ENCODE results near the gene TULP4. TPM values are rescaled to one million over a fixed set of nuclear protein-coding genes. Genes with fewer than 3 reads are reported as not detected.

TULP4 gene
- total RNA-seq, 1 donor from 2014 or later = 117 TPM

- Mint-ChIP-seq H3K4me1 (ENCODE audit: unreplicated experiment) (no peaks in the 10 kb centered on the region), H3K27ac (ENCODE audit: unreplicated experiment) (no peak overlapping the region), H3K9me3 (ENCODE audit: unreplicated experiment) (no peaks in the 10 kb centered on the region), H3K4me3 (ENCODE audit: unreplicated experiment) (no peak overlapping the region), H3K36me3 (ENCODE audit: low read depth, unreplicated experiment) (peaks cover 38% of the 10 kb centered on the region), H3K27me3 (ENCODE audit: unreplicated experiment) (no peaks in the 10 kb centered on the region)
- DNase-seq (ENCODE audit: low spot score) = no peak
- TF ChIP-seq CTCF (IDR thresholded peaks at IDR 0.05; ENCODE audit: unreplicated experiment) = no peak
These were observed 175.8 kb downstream of the TULP4 start for GRCh38 chr6:158488065-158488464.

GRCh38 chr6:158489441-158489840, 177.2 kb downstream of the TULP4 start:
- Mint-ChIP-seq H3K27ac (ENCODE audit: unreplicated experiment) (no peak overlapping the region), H3K27me3 (ENCODE audit: unreplicated experiment) (no peaks in the 10 kb centered on the region), H3K4me3 (ENCODE audit: unreplicated experiment) (no peak overlapping the region), H3K9me3 (ENCODE audit: unreplicated experiment) (no peaks in the 10 kb centered on the region), H3K4me1 (ENCODE audit: unreplicated experiment) (no peaks in the 10 kb centered on the region), H3K36me3 (ENCODE audit: low read depth, unreplicated experiment) (peaks cover 36% of the 10 kb centered on the region)
- no peak for TF ChIP-seq CTCF (IDR thresholded peaks at IDR 0.05; ENCODE audit: unreplicated experiment)
- DNase-seq (ENCODE audit: low spot score) = no peak

- no peak overlapping the region for H3K4me3 Mint-ChIP-seq (ENCODE audit: unreplicated experiment)
- no peaks in the 10 kb centered on the region for H3K4me1 Mint-ChIP-seq (ENCODE audit: unreplicated experiment)
- H3K9me3 Mint-ChIP-seq (ENCODE audit: unreplicated experiment) = no peaks in the 10 kb centered on the region
- DNase-seq (ENCODE audit: low spot score) = no peak
- H3K27ac Mint-ChIP-seq (ENCODE audit: unreplicated experiment) = no peak overlapping the region
- no peaks in the 10 kb centered on the region for H3K27me3 Mint-ChIP-seq (ENCODE audit: unreplicated experiment)
- peaks cover 33% of the 10 kb centered on the region for H3K36me3 Mint-ChIP-seq (ENCODE audit: low read depth, unreplicated experiment)
- TF ChIP-seq CTCF (IDR thresholded peaks at IDR 0.05; ENCODE audit: unreplicated experiment) = no peak
These were observed 180.6 kb downstream of the TULP4 start for GRCh38 chr6:158492881-158493280.

GRCh38 chr6:158496700-158497099, 184.4 kb downstream of the TULP4 start:
- Mint-ChIP-seq H3K9me3 (ENCODE audit: unreplicated experiment) (no peaks in the 10 kb centered on the region), H3K27me3 (ENCODE audit: unreplicated experiment) (no peaks in the 10 kb centered on the region), H3K27ac (ENCODE audit: unreplicated experiment) (no peak overlapping the region), H3K36me3 (ENCODE audit: low read depth, unreplicated experiment) (peaks cover 43% of the 10 kb centered on the region), H3K4me3 (ENCODE audit: unreplicated experiment) (no peak overlapping the region), H3K4me1 (ENCODE audit: unreplicated experiment) (no peaks in the 10 kb centered on the region)
- DNase-seq (ENCODE audit: low spot score) = no peak
- TF ChIP-seq CTCF (IDR thresholded peaks at IDR 0.05; ENCODE audit: unreplicated experiment) = no peak

- Mint-ChIP-seq H3K36me3 (ENCODE audit: low read depth, unreplicated experiment) (peaks cover 36% of the 10 kb centered on the region), H3K4me3 (ENCODE audit: unreplicated experiment) (no peak overlapping the region), H3K4me1 (ENCODE audit: unreplicated experiment) (no peaks in the 10 kb centered on the region), H3K27ac (ENCODE audit: unreplicated experiment) (no peak overlapping the region), H3K9me3 (ENCODE audit: unreplicated experiment) (no peaks in the 10 kb centered on the region), H3K27me3 (ENCODE audit: unreplicated experiment) (no peaks in the 10 kb centered on the region)
- TF ChIP-seq CTCF (IDR thresholded peaks at IDR 0.05; ENCODE audit: unreplicated experiment) = no peak
- no peak for DNase-seq (ENCODE audit: low spot score)
These were observed 185.4 kb downstream of the TULP4 start for GRCh38 chr6:158497620-158498019.
